ENCODE measurements around the gene SEPHS2. TPM values are rescaled to one million over a fixed set of nuclear protein-coding genes. Genes with fewer than 3 reads are reported as not detected.

Gene SEPHS2
- polyA plus RNA-seq, 1 donor from 2014 or later = 64.0 TPM

GRCh38 chr16:30429418-30429677 lies 16.3 kb downstream of the SEPHS2 start:
- no peaks in the 10 kb centered on the region for H3K9me3 Mint-ChIP-seq
- H3K36me3 Mint-ChIP-seq = peaks cover 4% of the 10 kb centered on the region
- no peak overlapping the region for H3K4me3 Mint-ChIP-seq

GRCh38 chr16:30428055-30428454 lies 17.6 kb downstream of the SEPHS2 start:
- Mint-ChIP-seq H3K4me1 (peaks cover 0 to 13% (median 12%) of the 10 kb centered on the region in 3 donors), H3K4me3 (peak overlapping the region in 3 of 4 donors; percentile 41 to 86 (median 74)), H3K9me3 (no peaks in the 10 kb centered on the region), H3K36me3 (peaks cover 4% of the 10 kb centered on the region), H3K27me3 (no peaks in the 10 kb centered on the region), H3K27ac (peak overlapping the region in 2 of 3 donors; percentile 6 to 59)

More at GRCh38 chr16:30429418-30429677, 16.3 kb downstream of the SEPHS2 start:
- H3K4me1 Mint-ChIP-seq = peaks cover 0 to 15% (median 12%) of the 10 kb centered on the region in 3 donors
- H3K27me3 Mint-ChIP-seq = no peaks in the 10 kb centered on the region
- no peak overlapping the region for H3K27ac Mint-ChIP-seq

- H3K36me3 Mint-ChIP-seq = peaks cover 7% of the 10 kb centered on the region
- peak overlapping the region in 2 of 3 donors; percentile 2 to 61 for H3K27ac Mint-ChIP-seq
- H3K4me3 Mint-ChIP-seq = peak overlapping the region in 1 of 4 donors; percentile 61
Observed at GRCh38 chr16:30421010-30421409, 24.7 kb downstream of the SEPHS2 start.

GRCh38 chr16:30418350-30419181 lies 27.1 kb downstream of the SEPHS2 start:
- H3K27ac Mint-ChIP-seq = peak overlapping the region; percentile 80 to 92 (median 82)
- H3K36me3 Mint-ChIP-seq = peaks cover 6% of the 10 kb centered on the region
- H3K9me3 Mint-ChIP-seq = no peaks in the 10 kb centered on the region
- H3K27me3 Mint-ChIP-seq = no peaks in the 10 kb centered on the region
- H3K4me1 Mint-ChIP-seq = peaks cover 7 to 11% (median 10%) of the 10 kb centered on the region in 3 donors
- H3K4me3 Mint-ChIP-seq = peak overlapping the region; percentile 74 to 87 (median 78)

More at GRCh38 chr16:30421010-30421409, 24.7 kb downstream of the SEPHS2 start:
- Mint-ChIP-seq H3K27me3 (no peaks in the 10 kb centered on the region), H3K9me3 (no peaks in the 10 kb centered on the region), H3K4me1 (peaks cover 7 to 11% (median 10%) of the 10 kb centered on the region in 3 donors)

GRCh38 chr16:30417529-30418349 lies 27.9 kb downstream of the SEPHS2 start:
- peaks cover 6% of the 10 kb centered on the region for H3K36me3 Mint-ChIP-seq

GRCh38 chr16:30416624-30417528 lies 28.8 kb downstream of the SEPHS2 start:
- Mint-ChIP-seq H3K9me3 (no peaks in the 10 kb centered on the region), H3K27me3 (no peaks in the 10 kb centered on the region), H3K27ac (peak overlapping the region in 2 of 3 donors; percentile 6 to 60), H3K4me1 (peaks cover 7 to 11% (median 10%) of the 10 kb centered on the region in 3 donors), H3K36me3 (peaks cover 6% of the 10 kb centered on the region), H3K4me3 (peak overlapping the region; percentile 65 to 87 (median 70))

More at GRCh38 chr16:30417529-30418349, 27.9 kb downstream of the SEPHS2 start:
- Mint-ChIP-seq H3K27me3 (no peaks in the 10 kb centered on the region), H3K27ac (peak overlapping the region in 2 of 3 donors; percentile 86 to 92), H3K4me1 (peaks cover 7 to 11% (median 10%) of the 10 kb centered on the region in 3 donors), H3K9me3 (no peaks in the 10 kb centered on the region), H3K4me3 (peak overlapping the region; percentile 74 to 87 (median 80))

GRCh38 chr16:30416047-30416603 lies 29.5 kb downstream of the SEPHS2 start:
- no peaks in the 10 kb centered on the region for H3K9me3 Mint-ChIP-seq
- no peak overlapping the region for H3K4me3 Mint-ChIP-seq
- no peaks in the 10 kb centered on the region for H3K27me3 Mint-ChIP-seq
- peaks cover 4% of the 10 kb centered on the region for H3K36me3 Mint-ChIP-seq
- peaks cover 5 to 11% (median 10%) of the 10 kb centered on the region in 3 donors for H3K4me1 Mint-ChIP-seq
- peak overlapping the region in 1 of 3 donors; percentile 6 for H3K27ac Mint-ChIP-seq

- Mint-ChIP-seq H3K9me3 (no peaks in the 10 kb centered on the region), H3K27me3 (no peaks in the 10 kb centered on the region), H3K4me3 (peak overlapping the region in 1 of 4 donors; percentile 22), H3K27ac (no peak overlapping the region), H3K4me1 (peaks cover 9 to 16% (median 11%) of the 10 kb centered on the region in 3 donors), H3K36me3 (peaks cover 2% of the 10 kb centered on the region)
Observed at GRCh38 chr16:30414159-30414558, 31.5 kb downstream of the SEPHS2 start.

- H3K4me3 Mint-ChIP-seq = peak overlapping the region in 1 of 4 donors; percentile 22
- peaks cover 14 to 18% (median 15%) of the 10 kb centered on the region in 3 donors for H3K4me1 Mint-ChIP-seq
- no peaks in the 10 kb centered on the region for H3K9me3 Mint-ChIP-seq
- H3K27ac Mint-ChIP-seq = no peak overlapping the region
- H3K27me3 Mint-ChIP-seq = no peaks in the 10 kb centered on the region
- peaks cover 2% of the 10 kb centered on the region for H3K36me3 Mint-ChIP-seq
Observed at GRCh38 chr16:30413112-30413806, 32.4 kb downstream of the SEPHS2 start.

GRCh38 chr16:30409125-30410060 lies 36.3 kb downstream of the SEPHS2 start:
- Mint-ChIP-seq H3K36me3 (peaks cover 6% of the 10 kb centered on the region), H3K27ac (peak overlapping the region; percentile 31 to 91 (median 81)), H3K9me3 (no peaks in the 10 kb centered on the region), H3K27me3 (no peaks in the 10 kb centered on the region), H3K4me3 (peak overlapping the region; percentile 9 to 87 (median 53)), H3K4me1 (peaks cover 12 to 16% (median 13%) of the 10 kb centered on the region in 3 donors)

- Mint-ChIP-seq H3K4me1 (peaks cover 12 to 17% (median 16%) of the 10 kb centered on the region in 3 donors), H3K27ac (peak overlapping the region; percentile 59 to 81 (median 71)), H3K36me3 (peaks cover 3% of the 10 kb centered on the region), H3K4me3 (peak overlapping the region; percentile 87 to 97 (median 91)), H3K9me3 (no peaks in the 10 kb centered on the region), H3K27me3 (peaks cover 2% of the 10 kb centered on the region)
Observed at GRCh38 chr16:30407804-30408534, 37.7 kb downstream of the SEPHS2 start.
